HEK293 (cell line): ENCODE results near the gene STPG3.

Experiments
- CTCF ChIA-PET: fragments of 350-600 bp; formaldehyde crosslinking; extraction: SDS; loops from one replicate; lab custom pipeline; 2021; ENCODE audit warnings: antibody characterized with exemption; lab: Yijun Ruan, JAX
- POLR2A ChIA-PET: fragments of 300-600 bp; formaldehyde crosslinking; extraction: SDS; loops from one replicate; lab custom pipeline; 2020; ENCODE audit warnings: antibody characterized with exemption, inconsistent platforms; lab: Yijun Ruan, JAX
- H3K27ac ChIP-seq: fragments of 200-500 bp; sonication (Bioruptor generic); 2 replicates; pipeline ENCODE4 v1.5.1; 2014; ENCODE audit warnings: low read depth, low read length, control low read depth, inconsistent platforms; ENCODE audit errors: extremely low read depth
- H3K36me3 ChIP-seq, 2 experiments: fragments of 200-500 bp in 1 of 2; sonication (Bioruptor generic) in 1 of 2; 1 replicate in 1 of 2; 2 replicates in 1 of 2; pipeline ENCODE4 v1.5.1; 2014 to 2017; ENCODE audit warnings: inconsistent platforms in 2 of 2, low read length in 2 of 2; ENCODE audit not compliant: control insufficient read depth in 2 of 2, insufficient read depth in 1 of 2
- H3K4me1 ChIP-seq: fragments of 200-500 bp; sonication (Bioruptor generic); 2 replicates; pipeline ENCODE4 v1.5.1; 2014; ENCODE audit warnings: mild to moderate bottlenecking, low read length, inconsistent platforms; ENCODE audit not compliant: control insufficient read depth, insufficient read depth
- H3K4me3 ChIP-seq: 2 replicates; pipeline ENCODE4 v1.5.1; 2011; ENCODE audit warnings: low read depth, mild to moderate bottlenecking, control low read depth, low read length, moderate library complexity
- H3K9me3 ChIP-seq: fragments of 200-500 bp; sonication (Bioruptor generic); 2 replicates; pipeline ENCODE4 v1.5.1; 2014; ENCODE audit warnings: low read depth, low read length, inconsistent platforms; ENCODE audit not compliant: control insufficient read depth, insufficient read depth
- GLIS2 ChIP-seq: fragments of 450-650 bp; formaldehyde crosslinking; IDR thresholded peaks from 2 replicates; pipeline ENCODE4 v1.5.1; 2016; ENCODE audit warnings: missing biosample characterization, missing genetic modification characterization
- HOXA7 ChIP-seq: sonication (generic); formaldehyde crosslinking; IDR thresholded peaks from 2 replicates; pipeline ENCODE4 v1.8.1; 2022; ENCODE audit warnings: missing genetic modification reagents, borderline replicate concordance
- MEIS1 ChIP-seq: sonication (generic); formaldehyde crosslinking; IDR thresholded peaks from 2 replicates; pipeline ENCODE4 v1.8.1; 2022; ENCODE audit warnings: missing genetic modification reagents, mild to moderate bottlenecking, borderline replicate concordance
- MZF1 ChIP-seq: fragments of 450-650 bp; formaldehyde crosslinking; IDR thresholded peaks from 2 replicates; pipeline ENCODE4 v1.5.1; 2017; ENCODE audit warnings: missing biosample characterization, missing genetic modification characterization, borderline replicate concordance
- SALL2 ChIP-seq: fragments of 450-650 bp; formaldehyde crosslinking; IDR thresholded peaks from 2 replicates; pipeline ENCODE4 v1.5.0; 2017; ENCODE audit warnings: missing biosample characterization, mild to moderate bottlenecking, missing genetic modification characterization, borderline replicate concordance
- TCF7L2 ChIP-seq: IDR thresholded peaks from 2 replicates; pipeline ENCODE4 v1.6.1; 2011; ENCODE audit warnings: low read depth, mild to moderate bottlenecking, inconsistent platforms, low read length, moderate library complexity, borderline replicate concordance
- TRIM28 ChIP-seq: IDR thresholded peaks from 2 replicates; pipeline ENCODE4 v1.6.1; 2011; ENCODE audit warnings: low read length, control low read depth, borderline replicate concordance
- YY1 ChIP-seq: fragments of 450-650 bp; formaldehyde crosslinking; IDR thresholded peaks from 2 replicates; pipeline ENCODE4 v1.5.1; 2018; ENCODE audit warnings: missing biosample characterization, missing genetic modification characterization
- ZBTB17 ChIP-seq: fragments of 450-650 bp; formaldehyde crosslinking; IDR thresholded peaks from 2 replicates; pipeline ENCODE4 v1.5.1; 2016; ENCODE audit warnings: missing biosample characterization, missing genetic modification characterization
- ZFP3 ChIP-seq: fragments of 450-650 bp; formaldehyde crosslinking; IDR thresholded peaks from 2 replicates; pipeline ENCODE4 v1.5.1; 2016; ENCODE audit warnings: low read depth, missing biosample characterization, missing genetic modification characterization
- ZNF114 ChIP-seq: fragments of 450-650 bp; formaldehyde crosslinking; IDR thresholded peaks from 2 replicates; pipeline ENCODE4 v1.5.0; 2017; ENCODE audit warnings: missing biosample characterization, missing genetic modification characterization
- ZNF140 ChIP-seq: fragments of 450-650 bp; formaldehyde crosslinking; IDR thresholded peaks from 2 replicates; pipeline ENCODE4 v1.5.1; 2016; ENCODE audit warnings: missing biosample characterization, missing genetic modification characterization
- ZNF19 ChIP-seq: fragments of 450-650 bp; formaldehyde crosslinking; IDR thresholded peaks from 2 replicates; pipeline ENCODE4; 2016; ENCODE audit warnings: missing biosample characterization, missing genetic modification characterization, low read depth
- ZNF221 ChIP-seq: fragments of 450-650 bp; formaldehyde crosslinking; IDR thresholded peaks from 2 replicates; pipeline ENCODE4 v1.5.1; 2017; ENCODE audit warnings: missing biosample characterization, missing genetic modification characterization, borderline replicate concordance
- ZNF23 ChIP-seq: fragments of 450-650 bp; formaldehyde crosslinking; IDR thresholded peaks from 2 replicates; pipeline ENCODE4 v1.5.1; 2016; ENCODE audit warnings: missing biosample characterization, missing genetic modification characterization, borderline replicate concordance
- ZNF274 ChIP-seq, 2 experiments: fragments of 200-500 bp in 1 of 2; fragments of 450-650 bp in 1 of 2; sonication (Bioruptor generic) in 1 of 2; formaldehyde crosslinking in 1 of 2; IDR thresholded peaks; 2 replicates each; pipeline versions ENCODE4 v1.5.1 to v1.6.1; 2014 to 2016; ENCODE audit warnings: borderline replicate concordance in 1 of 2, inconsistent platforms in 1 of 2, low read length in 1 of 2, missing biosample characterization in 1 of 2, missing genetic modification characterization in 1 of 2
- ZNF350 ChIP-seq: fragments of 450-650 bp; formaldehyde crosslinking; IDR thresholded peaks from 2 replicates; pipeline ENCODE4 v1.5.0; 2017; ENCODE audit warnings: missing biosample characterization, mild to moderate bottlenecking, missing genetic modification characterization
- ZNF501 ChIP-seq: fragments of 450-650 bp; formaldehyde crosslinking; IDR thresholded peaks from 2 replicates; pipeline ENCODE4 v1.5.1; 2016; ENCODE audit warnings: missing biosample characterization, missing genetic modification characterization
- ZNF521 ChIP-seq: fragments of 450-650 bp; formaldehyde crosslinking; IDR thresholded peaks from 2 replicates; pipeline ENCODE4 v1.5.1; 2017; ENCODE audit warnings: missing biosample characterization, mild to moderate bottlenecking, missing genetic modification characterization
- ZNF548 ChIP-seq: fragments of 450-650 bp; formaldehyde crosslinking; IDR thresholded peaks from 2 replicates; pipeline ENCODE4 v1.5.1; 2016; ENCODE audit warnings: missing biosample characterization, missing genetic modification characterization
- ZNF549 ChIP-seq: fragments of 450-650 bp; IDR thresholded peaks from 2 replicates; pipeline ENCODE4 v1.5.1; 2018; ENCODE audit warnings: missing biosample characterization, missing genetic modification characterization, mild to moderate bottlenecking, inconsistent platforms, moderate library complexity
- ZNF560 ChIP-seq: fragments of 450-650 bp; formaldehyde crosslinking; IDR thresholded peaks from 2 replicates; pipeline ENCODE4 v1.5.1; 2017; ENCODE audit warnings: missing biosample characterization, missing genetic modification characterization, borderline replicate concordance
- ZNF623 ChIP-seq: fragments of 450-650 bp; formaldehyde crosslinking; IDR thresholded peaks from 2 replicates; pipeline ENCODE4 v1.5.1; 2016; ENCODE audit warnings: missing biosample characterization, missing genetic modification characterization
- ZNF654 ChIP-seq: fragments of 450-650 bp; formaldehyde crosslinking; IDR thresholded peaks from 2 replicates; pipeline ENCODE4 v1.5.1; 2016; ENCODE audit warnings: low read depth, missing biosample characterization, missing genetic modification characterization
- ZNF677 ChIP-seq: fragments of 450-650 bp; IDR thresholded peaks from 2 replicates; pipeline ENCODE4 v1.5.0; 2018; ENCODE audit warnings: missing biosample characterization, mild to moderate bottlenecking, missing genetic modification characterization, moderate library complexity
- ZNF707 ChIP-seq: fragments of 450-650 bp; formaldehyde crosslinking; IDR thresholded peaks from 2 replicates; pipeline ENCODE4 v1.5.1; 2016; ENCODE audit warnings: missing biosample characterization, missing genetic modification characterization
- ZNF76 ChIP-seq: fragments of 450-650 bp; formaldehyde crosslinking; IDR thresholded peaks from 2 replicates; pipeline ENCODE4; 2016; ENCODE audit warnings: low read depth, missing biosample characterization, missing genetic modification characterization, borderline replicate concordance
- ZNF792 ChIP-seq: fragments of 450-650 bp; formaldehyde crosslinking; IDR thresholded peaks from 2 replicates; pipeline ENCODE4 v1.5.1; 2016; ENCODE audit warnings: missing biosample characterization, missing genetic modification characterization
- ZSCAN23 ChIP-seq: fragments of 450-650 bp; formaldehyde crosslinking; IDR thresholded peaks from 2 replicates; pipeline ENCODE4 v1.5.1; 2016; ENCODE audit warnings: missing biosample characterization, missing genetic modification characterization
- TF ChIP-seq, protein P1 (sequence below): fragments of 450-650 bp; formaldehyde crosslinking; IDR thresholded peaks from 2 replicates; pipeline ENCODE4 v1.5.1; 2016; ENCODE audit warnings: missing biosample characterization, missing genetic modification characterization
- TF ChIP-seq, protein P2 (sequence below): fragments of 450-650 bp; IDR thresholded peaks from 2 replicates; pipeline ENCODE4 v1.5.1; 2018; ENCODE audit warnings: missing biosample characterization, mild to moderate bottlenecking, missing genetic modification characterization
- TF ChIP-seq, protein P3 (sequence below): fragments of 450-650 bp; formaldehyde crosslinking; IDR thresholded peaks from 2 replicates; pipeline ENCODE4 v1.5.1; 2016; ENCODE audit warnings: missing biosample characterization, missing genetic modification characterization
- TF ChIP-seq, protein P4 (sequence below): fragments of 450-650 bp; formaldehyde crosslinking; optimal IDR thresholded peaks from 2 replicates; pipeline ENCODE3; 2016; ENCODE audit warnings: missing biosample characterization, mild to moderate bottlenecking, missing genetic modification characterization

The STPG3 gene

DNA sequence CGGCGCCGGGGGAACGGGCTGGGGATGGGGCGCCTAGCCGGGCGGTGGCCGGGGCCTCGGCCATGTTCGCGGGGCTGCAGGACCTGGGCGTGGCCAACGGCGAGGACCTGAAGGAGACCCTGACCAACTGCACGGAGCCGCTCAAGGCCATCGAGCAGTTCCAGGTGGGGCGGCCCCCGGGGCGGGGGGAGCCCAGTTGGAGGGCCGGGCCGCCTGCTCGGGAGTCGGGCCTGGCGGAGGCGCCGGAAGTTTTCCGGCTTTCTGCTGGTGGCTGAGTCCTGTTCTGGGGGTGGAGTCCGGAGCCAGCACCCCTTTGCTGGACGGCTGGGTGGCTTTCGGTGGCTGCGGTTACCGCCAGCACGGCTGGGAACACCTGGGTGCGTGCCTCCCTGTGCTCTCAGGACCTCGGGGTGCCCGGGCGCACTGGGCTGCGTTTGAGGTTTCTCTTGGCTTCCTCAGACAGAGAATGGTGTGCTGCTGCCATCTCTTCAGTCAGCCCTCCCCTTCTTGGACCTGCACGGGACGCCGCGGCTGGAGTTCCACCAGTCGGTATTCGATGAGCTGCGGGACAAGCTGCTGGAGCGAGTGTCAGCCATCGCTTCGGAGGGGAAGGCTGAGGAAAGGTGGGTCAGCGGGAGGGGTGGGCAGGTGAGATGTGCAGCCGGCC, 4.5 kb downstream of the STPG3 start:
- peak overlapping the region; percentile 89 for H3K4me3 ChIP-seq
- no peaks in the 10 kb centered on the region for H3K9me3 ChIP-seq
- H3K4me1 ChIP-seq: peaks cover 5% of the 10 kb centered on the region; the same call in 1 of the 2 replicates
- POLR2A ChIA-PET: interaction anchor here (0.6 to 9.1 kb wide), 11 partner anchors 12 to 188 kb away, joined by 3 to 336 read pairs (median 6); partner anchors contain the start of genes EXD3, MAN1B1, NOXA1 and TUBB4B
- CTCF ChIA-PET: interaction anchor here (0.6 to 5.2 kb wide), 12 partner anchors 9 to 887 kb away, joined by 3 to 45 read pairs (median 5); partner anchors contain the start of gene TUBB4B
- peak overlapping the region; percentile 81 for H3K27ac ChIP-seq
- H3K36me3 ChIP-seq: peaks cover 9 to 20% of the 10 kb centered on the region in 2 experiments
- TF ChIP-seq YY1 (tag by site-specific recombination) (0 out of 2 replicates have a peak, but pooled peaks have one; percentile 2), ZNF19 (tag by site-specific recombination) (no peak), MEIS1 (CRISPR knock-in tag) (no peak), TCF7L2 (no peak), ZNF140 (tag by site-specific recombination) (no peak), HOXA7 (no peak), ZNF350 (tag by site-specific recombination) (no peak), ZSCAN23 (no peak), SALL2 (no peak), ZNF521 (no peak), ZNF623 (no peak), TRIM28 (no peak), ZNF560 (no peak), ZFP3 (no peak), ZNF114 (tag by site-specific recombination) (no peak), ZNF654 (tag by site-specific recombination) (no peak), ZNF677 (tag by site-specific recombination) (no peak), ZNF274 (IDR thresholded peaks at IDR 0.05; ENCODE audit: low read length) (no peak), ZNF274 (tag by site-specific recombination; IDR thresholded peaks at IDR 0.05; ENCODE audit: borderline replicate concordance) (no peak), ZNF501 (tag by site-specific recombination) (no peak), ZNF76 (tag by site-specific recombination) (no peak), ZNF549 (tag by site-specific recombination) (no peak), ZNF707 (no peak), ZBTB17 (tag by site-specific recombination) (peak; percentile 38; the same call in 1 of the 2 replicates), MZF1 (tag by site-specific recombination) (no peak), ZNF548 (no peak), GLIS2 (tag by site-specific recombination) (peak; percentile 63), ZNF23 (tag by site-specific recombination) (no peak), ZNF792 (tag by site-specific recombination) (no peak), ZNF221 (tag by site-specific recombination) (no peak)
- TF ChIP-seq, protein P1, sequence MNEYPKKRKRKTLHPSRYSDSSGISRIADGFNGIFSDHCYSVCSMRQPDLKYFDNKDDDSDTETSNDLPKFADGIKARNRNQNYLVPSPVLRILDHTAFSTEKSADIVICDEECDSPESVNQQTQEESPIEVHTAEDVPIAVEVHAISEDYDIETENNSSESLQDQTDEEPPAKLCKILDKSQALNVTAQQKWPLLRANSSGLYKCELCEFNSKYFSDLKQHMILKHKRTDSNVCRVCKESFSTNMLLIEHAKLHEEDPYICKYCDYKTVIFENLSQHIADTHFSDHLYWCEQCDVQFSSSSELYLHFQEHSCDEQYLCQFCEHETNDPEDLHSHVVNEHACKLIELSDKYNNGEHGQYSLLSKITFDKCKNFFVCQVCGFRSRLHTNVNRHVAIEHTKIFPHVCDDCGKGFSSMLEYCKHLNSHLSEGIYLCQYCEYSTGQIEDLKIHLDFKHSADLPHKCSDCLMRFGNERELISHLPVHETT (tag by site-specific recombination): no peak
- TF ChIP-seq, protein P2, sequence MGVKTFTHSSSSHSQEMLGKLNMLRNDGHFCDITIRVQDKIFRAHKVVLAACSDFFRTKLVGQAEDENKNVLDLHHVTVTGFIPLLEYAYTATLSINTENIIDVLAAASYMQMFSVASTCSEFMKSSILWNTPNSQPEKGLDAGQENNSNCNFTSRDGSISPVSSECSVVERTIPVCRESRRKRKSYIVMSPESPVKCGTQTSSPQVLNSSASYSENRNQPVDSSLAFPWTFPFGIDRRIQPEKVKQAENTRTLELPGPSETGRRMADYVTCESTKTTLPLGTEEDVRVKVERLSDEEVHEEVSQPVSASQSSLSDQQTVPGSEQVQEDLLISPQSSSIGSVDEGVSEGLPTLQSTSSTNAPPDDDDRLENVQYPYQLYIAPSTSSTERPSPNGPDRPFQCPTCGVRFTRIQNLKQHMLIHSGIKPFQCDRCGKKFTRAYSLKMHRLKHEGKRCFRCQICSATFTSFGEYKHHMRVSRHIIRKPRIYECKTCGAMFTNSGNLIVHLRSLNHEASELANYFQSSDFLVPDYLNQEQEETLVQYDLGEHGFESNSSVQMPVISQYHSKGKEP (tag by site-specific recombination): no peak
- TF ChIP-seq, protein P3, sequence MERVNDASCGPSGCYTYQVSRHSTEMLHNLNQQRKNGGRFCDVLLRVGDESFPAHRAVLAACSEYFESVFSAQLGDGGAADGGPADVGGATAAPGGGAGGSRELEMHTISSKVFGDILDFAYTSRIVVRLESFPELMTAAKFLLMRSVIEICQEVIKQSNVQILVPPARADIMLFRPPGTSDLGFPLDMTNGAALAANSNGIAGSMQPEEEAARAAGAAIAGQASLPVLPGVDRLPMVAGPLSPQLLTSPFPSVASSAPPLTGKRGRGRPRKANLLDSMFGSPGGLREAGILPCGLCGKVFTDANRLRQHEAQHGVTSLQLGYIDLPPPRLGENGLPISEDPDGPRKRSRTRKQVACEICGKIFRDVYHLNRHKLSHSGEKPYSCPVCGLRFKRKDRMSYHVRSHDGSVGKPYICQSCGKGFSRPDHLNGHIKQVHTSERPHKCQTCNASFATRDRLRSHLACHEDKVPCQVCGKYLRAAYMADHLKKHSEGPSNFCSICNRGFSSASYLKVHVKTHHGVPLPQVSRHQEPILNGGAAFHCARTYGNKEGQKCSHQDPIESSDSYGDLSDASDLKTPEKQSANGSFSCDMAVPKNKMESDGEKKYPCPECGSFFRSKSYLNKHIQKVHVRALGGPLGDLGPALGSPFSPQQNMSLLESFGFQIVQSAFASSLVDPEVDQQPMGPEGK (tag by site-specific recombination): peak; percentile 19
- TF ChIP-seq, protein P4, sequence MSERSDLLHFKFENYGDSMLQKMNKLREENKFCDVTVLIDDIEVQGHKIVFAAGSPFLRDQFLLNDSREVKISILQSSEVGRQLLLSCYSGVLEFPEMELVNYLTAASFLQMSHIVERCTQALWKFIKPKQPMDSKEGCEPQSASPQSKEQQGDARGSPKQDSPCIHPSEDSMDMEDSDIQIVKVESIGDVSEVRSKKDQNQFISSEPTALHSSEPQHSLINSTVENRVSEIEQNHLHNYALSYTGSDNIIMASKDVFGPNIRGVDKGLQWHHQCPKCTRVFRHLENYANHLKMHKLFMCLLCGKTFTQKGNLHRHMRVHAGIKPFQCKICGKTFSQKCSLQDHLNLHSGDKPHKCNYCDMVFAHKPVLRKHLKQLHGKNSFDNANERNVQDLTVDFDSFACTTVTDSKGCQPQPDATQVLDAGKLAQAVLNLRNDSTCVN: peak; percentile 45
